CD8-positive, alpha-beta memory T cell (primary cell): ENCODE measurements around the gene TMEM200B. TPM values are rescaled to one million over a fixed set of nuclear protein-coding genes. Genes with fewer than 3 reads are reported as not detected.
"Not testable (repeated sequence)": the region's sequence is repeated elsewhere in the genome, so short reads cannot be mapped to it uniquely, and the experiment has no call there.

Source experiments
- CTCF ChIA-PET: fragments of 350-600 bp; sonication (Branson Sonifier 250); formaldehyde crosslinking; loops from one replicate; lab custom pipeline; 2021; ENCODE audit warnings: antibody characterized with exemption; lab: Charles Lee
- POLR2A ChIA-PET: fragments of 350-600 bp; sonication (Branson Sonifier 250); formaldehyde crosslinking; loops from one replicate; lab custom pipeline; 2021; ENCODE audit warnings: antibody characterized with exemption; lab: Charles Lee
- DNase-seq, 5 donors: peaks; one replicate each; pipeline versions ENCODE4 v3.0.0 to v3.0.0-alpha.2; 2020 to 2022; ENCODE audit warnings: mixed read lengths in 1 of 5
- H3K27ac ChIP-seq: one replicate; pipeline ENCODE4 v1.7.0; 2013; ENCODE audit warnings: low read depth, mild to moderate bottlenecking, low read length, moderate library complexity
- H3K27me3 ChIP-seq: 2 replicates; pipeline ENCODE4 v1.7.0; 2013; ENCODE audit warnings: low read length, mild to moderate bottlenecking; ENCODE audit not compliant: insufficient read depth, poor library complexity, severe bottlenecking
- H3K36me3 ChIP-seq: 2 replicates; pipeline ENCODE4 v1.7.0; 2013; ENCODE audit warnings: mild to moderate bottlenecking, low read length, moderate library complexity; ENCODE audit not compliant: insufficient read depth
- H3K4me1 ChIP-seq: 2 replicates; pipeline ENCODE4 v1.7.0; 2013; ENCODE audit warnings: mild to moderate bottlenecking, low read length, moderate library complexity; ENCODE audit not compliant: insufficient read depth
- H3K4me3 ChIP-seq: 2 replicates; pipeline ENCODE4 v1.7.0; 2013; ENCODE audit warnings: mild to moderate bottlenecking, low read length
- H3K9me3 ChIP-seq: 2 replicates; pipeline ENCODE4 v1.7.0; 2013; ENCODE audit warnings: mild to moderate bottlenecking, low read length
- H3K27ac Mint-ChIP-seq, 8 donors: one replicate each; pipeline ENCODE4 v1.8.0; 2020 to 2021; ENCODE audit warnings: mixed read lengths in 8 of 8, mild to moderate bottlenecking in 6 of 8, inconsistent platforms in 3 of 8, moderate library complexity in 3 of 8
- H3K27me3 Mint-ChIP-seq, 2 donors: one replicate each; pipeline ENCODE4 v1.8.0; 2020 to 2021; ENCODE audit warnings: mixed read lengths in 2 of 2, mild to moderate bottlenecking in 1 of 2, moderate library complexity in 1 of 2
- H3K36me3 Mint-ChIP-seq, 3 donors: one replicate each; pipeline ENCODE4 v1.8.0; 2020 to 2021; ENCODE audit warnings: mixed read lengths in 3 of 3, inconsistent platforms in 1 of 3, mild to moderate bottlenecking in 1 of 3
- H3K4me1 Mint-ChIP-seq, 3 donors: one replicate each; pipeline ENCODE4 v1.8.0; 2020 to 2021; ENCODE audit warnings: mixed read lengths in 3 of 3, inconsistent platforms in 1 of 3, mild to moderate bottlenecking in 1 of 3
- H3K4me3 Mint-ChIP-seq, 7 donors: one replicate each; pipeline ENCODE4 v1.8.0; 2020 to 2021; ENCODE audit warnings: mixed read lengths in 7 of 7, mild to moderate bottlenecking in 6 of 7, moderate library complexity in 4 of 7, inconsistent platforms in 2 of 7
- H3K9me3 Mint-ChIP-seq, 5 donors: one replicate each; pipeline ENCODE4 v1.8.0; 2020 to 2022; ENCODE audit warnings: mixed read lengths in 5 of 5, mild to moderate bottlenecking in 3 of 5, moderate library complexity in 2 of 5, inconsistent platforms in 1 of 5
- polyA plus RNA-seq: library from polyadenylated mRNA; unstranded; fragments of 300-500 nt; fragmentation: Illumina TruSeq; gene quantifications from one replicate; pipeline ENCODE4 v1.2.3, GENCODE V29; 2021
- total RNA-seq, 2 experiments: library from RNA; stranded (reverse); gene quantifications; one replicate each; pipeline ENCODE4 v1.2.3, GENCODE V29; 2021

TMEM200B gene
- total and polyA plus RNA-seq, 3 experiments from 2014 or later = 0.12 to 0.38 (median 0.31) TPM

GRCh38 chr1:29105822-29106221 lies 17.9 kb downstream of the TMEM200B start:
- Histone ChIP-seq H3K4me3 (no peak overlapping the region), H3K27ac (no peak overlapping the region), H3K9me3 (no peaks in the 10 kb centered on the region), H3K36me3 (peaks cover 30% of the 10 kb centered on the region), H3K27me3 (no peaks in the 10 kb centered on the region), H3K4me1 (no peaks in the 10 kb centered on the region)
- no peaks in the 10 kb centered on the region for H3K27me3 Mint-ChIP-seq
- H3K36me3 Mint-ChIP-seq = peaks cover 7 to 67% (median 15%) of the 10 kb centered on the region in 3 donors
- DNase-seq = no peak
- H3K27ac Mint-ChIP-seq = peak overlapping the region in 1 of 8 donors; percentile 73
- ChIA-PET CTCF (no interaction called here), POLR2A (no interaction called here)
- H3K4me3 Mint-ChIP-seq = no peak overlapping the region
- H3K4me1 Mint-ChIP-seq = peaks cover 0 to 4% (median 0%) of the 10 kb centered on the region in 3 donors
- no peaks in the 10 kb centered on the region for H3K9me3 Mint-ChIP-seq

GRCh38 chr1:29100487-29100886 lies 23.2 kb downstream of the TMEM200B start:
- POLR2A ChIA-PET = no interaction called here
- Mint-ChIP-seq H3K36me3 (peaks cover 13 to 73% (median 20%) of the 10 kb centered on the region in 3 donors), H3K4me3 (no peak overlapping the region), H3K4me1 (peaks cover 0 to 4% (median 0%) of the 10 kb centered on the region in 3 donors), H3K27me3 (peaks cover 0 to 3% of the 10 kb centered on the region in 2 donors), H3K9me3 (no peaks in the 10 kb centered on the region), H3K27ac (no peak overlapping the region)
- DNase-seq = no peak
- Histone ChIP-seq H3K36me3 (peaks cover 47% of the 10 kb centered on the region), H3K9me3 (no peaks in the 10 kb centered on the region), H3K4me3 (no peak overlapping the region), H3K27ac (no peak overlapping the region), H3K27me3 (no peaks in the 10 kb centered on the region), H3K4me1 (no peaks in the 10 kb centered on the region)
- CTCF ChIA-PET = no interaction called here

GRCh38 chr1:29099286-29099685 lies 24.4 kb downstream of the TMEM200B start:
- DNase-seq = no peak
- H3K4me1 ChIP-seq = no peaks in the 10 kb centered on the region
- no peaks in the 10 kb centered on the region for H3K9me3 ChIP-seq
- ChIA-PET CTCF (no interaction called here), POLR2A (interaction anchor here (0.7 kb wide), 1 partner anchor 31 kb away, joined by 8 read pairs; no protein-coding TSS in a partner anchor)
- H3K27me3 ChIP-seq = no peaks in the 10 kb centered on the region
- H3K27me3 Mint-ChIP-seq = peaks cover 0 to 3% of the 10 kb centered on the region in 2 donors
- H3K4me3 Mint-ChIP-seq = no peak overlapping the region
- peaks cover 41% of the 10 kb centered on the region for H3K36me3 ChIP-seq
- no peaks in the 10 kb centered on the region for H3K9me3 Mint-ChIP-seq
- no peak overlapping the region for H3K27ac ChIP-seq
- H3K4me3 ChIP-seq = no peak overlapping the region
- no peak overlapping the region for H3K27ac Mint-ChIP-seq
- H3K4me1 Mint-ChIP-seq = peaks cover 1 to 12% (median 8%) of the 10 kb centered on the region in 3 donors
- peaks cover 16 to 75% (median 21%) of the 10 kb centered on the region in 3 donors for H3K36me3 Mint-ChIP-seq

- peaks cover 0 to 5% of the 10 kb centered on the region in 2 donors for H3K27me3 Mint-ChIP-seq
- Histone ChIP-seq H3K27me3 (no peaks in the 10 kb centered on the region), H3K36me3 (peaks cover 35% of the 10 kb centered on the region), H3K27ac (no peak overlapping the region), H3K9me3 (no peaks in the 10 kb centered on the region), H3K4me3 (no peak overlapping the region), H3K4me1 (no peaks in the 10 kb centered on the region)
- H3K4me1 Mint-ChIP-seq = peaks cover 6 to 14% (median 8%) of the 10 kb centered on the region in 3 donors
- DNase-seq = no peak
- CTCF ChIA-PET = interaction anchor here (0.8 kb wide), 1 partner anchor 63 kb away, joined by 3 read pairs; no protein-coding TSS in a partner anchor
- H3K4me3 Mint-ChIP-seq = no peak overlapping the region
- H3K9me3 Mint-ChIP-seq = peaks cover 0 to 5% (median 0%) of the 10 kb centered on the region in 5 donors
- peak overlapping the region in 2 of 8 donors; percentile 20 to 39 for H3K27ac Mint-ChIP-seq
- peaks cover 26 to 81% (median 29%) of the 10 kb centered on the region in 3 donors for H3K36me3 Mint-ChIP-seq
- POLR2A ChIA-PET = no interaction called here
These were observed 27.3 kb downstream of the TMEM200B start for GRCh38 chr1:29096231-29096886.

GRCh38 chr1:29094954-29095353 lies 28.7 kb downstream of the TMEM200B start:
- DNase-seq = no peak
- CTCF ChIA-PET = interaction anchor here (1.4 kb wide), 1 partner anchor 213 kb away, joined by 3 read pairs; no protein-coding TSS in a partner anchor
- Histone ChIP-seq H3K27ac (no peak overlapping the region), H3K4me3 (no peak overlapping the region), H3K9me3 (no peaks in the 10 kb centered on the region), H3K27me3 (no peaks in the 10 kb centered on the region), H3K4me1 (no peaks in the 10 kb centered on the region), H3K36me3 (peaks cover 33% of the 10 kb centered on the region)
- no peak overlapping the region for H3K4me3 Mint-ChIP-seq
- no peak overlapping the region for H3K27ac Mint-ChIP-seq
- H3K9me3 Mint-ChIP-seq = peaks cover 0 to 5% (median 0%) of the 10 kb centered on the region in 5 donors
- H3K36me3 Mint-ChIP-seq = peaks cover 30 to 89% (median 35%) of the 10 kb centered on the region in 3 donors
- peaks cover 6 to 14% (median 8%) of the 10 kb centered on the region in 3 donors for H3K4me1 Mint-ChIP-seq
- POLR2A ChIA-PET = no interaction called here
- H3K27me3 Mint-ChIP-seq = peaks cover 0 to 5% of the 10 kb centered on the region in 2 donors

- Mint-ChIP-seq H3K4me1 (peaks cover 6 to 14% (median 8%) of the 10 kb centered on the region in 3 donors), H3K27me3 (peaks cover 0 to 5% of the 10 kb centered on the region in 2 donors), H3K36me3 (peaks cover 32 to 89% (median 34%) of the 10 kb centered on the region in 3 donors), H3K9me3 (peaks cover 0 to 5% (median 0%) of the 10 kb centered on the region in 5 donors), H3K4me3 (no peak overlapping the region), H3K27ac (no peak overlapping the region)
- H3K27me3 ChIP-seq = no peaks in the 10 kb centered on the region
- H3K27ac ChIP-seq = no peak overlapping the region
- H3K4me3 ChIP-seq = no peak overlapping the region
- H3K36me3 ChIP-seq = peaks cover 27% of the 10 kb centered on the region
- ChIA-PET CTCF (interaction anchor here (0.7 to 1.4 kb wide), 2 partner anchors 213 to 506 kb away, joined by 3 read pairs; no protein-coding TSS in a partner anchor), POLR2A (no interaction called here)
- H3K4me1 ChIP-seq = no peaks in the 10 kb centered on the region
- no peaks in the 10 kb centered on the region for H3K9me3 ChIP-seq
- no peak for DNase-seq
These were observed 29.3 kb downstream of the TMEM200B start for GRCh38 chr1:29094433-29094832.

- H3K4me1 ChIP-seq, H3K4me3 Mint-ChIP-seq, DNase-seq, H3K27me3 Mint-ChIP-seq, H3K27ac ChIP-seq, H3K4me3 ChIP-seq, POLR2A ChIA-PET, H3K9me3 ChIP-seq, H3K9me3 Mint-ChIP-seq, H3K27me3 ChIP-seq, CTCF ChIA-PET: not testable (repeated sequence)
- H3K36me3 Mint-ChIP-seq = peaks cover 31 to 85% (median 35%) of the 10 kb centered on the region in 3 donors
- peak overlapping the region in 1 of 8 donors; percentile 12 for H3K27ac Mint-ChIP-seq
- H3K36me3 ChIP-seq = peaks cover 18% of the 10 kb centered on the region
- peaks cover 6 to 14% (median 8%) of the 10 kb centered on the region in 3 donors for H3K4me1 Mint-ChIP-seq
These were observed 31.0 kb downstream of the TMEM200B start for GRCh38 chr1:29092704-29093103.
